ENCODE measurements around the gene TBC1D2B. TPM values are rescaled to one million over a fixed set of nuclear protein-coding genes. Genes with fewer than 3 reads are reported as not detected.

The TBC1D2B gene
- polyA plus RNA-seq, 1 donor from 2014 or later = 9.4 TPM

DNA sequence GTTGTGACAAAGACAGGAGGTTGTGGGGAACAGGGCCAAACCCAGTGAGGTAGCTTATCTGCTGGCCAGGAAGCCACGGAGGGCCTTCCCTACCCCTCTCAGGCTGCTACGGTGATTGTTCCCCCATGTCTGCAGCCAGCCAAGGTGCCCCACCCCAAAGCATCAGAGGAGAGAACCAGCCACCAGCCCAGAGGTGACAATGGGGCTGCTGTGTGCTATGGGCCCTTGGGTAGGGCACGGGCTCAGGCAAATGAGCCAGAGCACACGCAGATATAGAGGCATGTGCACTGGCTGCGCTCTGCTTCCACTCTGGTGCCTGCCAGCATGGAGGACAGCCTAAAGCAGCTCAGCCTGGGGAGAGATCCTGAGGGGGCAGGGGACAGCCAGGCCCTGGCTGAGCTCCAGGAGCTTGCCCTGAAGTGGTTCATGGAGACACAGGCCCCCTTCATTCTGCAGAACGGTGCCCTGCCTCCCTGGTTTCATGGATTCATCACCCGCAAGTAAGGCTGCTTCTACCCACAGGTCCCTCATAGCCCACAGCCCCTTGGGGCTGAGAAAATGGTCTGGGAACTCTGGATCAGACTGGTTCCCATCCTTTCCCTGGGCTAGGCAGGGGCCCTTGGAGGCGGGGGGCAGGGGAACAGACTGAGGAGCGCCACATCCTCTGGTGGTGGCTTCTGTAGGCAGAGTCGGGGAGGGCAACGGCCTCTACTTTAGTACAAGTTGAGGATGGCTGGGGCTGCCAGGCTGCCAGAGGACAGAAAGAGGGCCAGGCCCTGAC lies 14.9 kb upstream of the TBC1D2B start, which contains the start of gene SH2D7:
TSS of gene SH2D7 (plus strand) at position 301 of the 781 bp plus-strand sequence. CDS start at position 325, 24 bp downstream.
- no peak within 1 kb of the TSS for H3K27ac ChIP-seq (ENCODE audit: low read length)
- no peak within 1 kb of the TSS for H3K9ac ChIP-seq (ENCODE audit: low read length)
- H3K9me2 ChIP-seq (ENCODE audit: insufficient read depth, low read length) = no peaks in the 10 kb centered on the region
- no peak within 1 kb of the TSS for H3K4me2 ChIP-seq (ENCODE audit: low read length)
- no peaks in the 10 kb centered on the region for H3K9me3 ChIP-seq (ENCODE audit: low read length)
- H4K20me1 ChIP-seq (ENCODE audit: insufficient read depth) = no peaks in the 10 kb centered on the region
- no peaks in the 10 kb centered on the region for H3K36me3 ChIP-seq (ENCODE audit: insufficient read depth, low read length)
- H3K79me2 ChIP-seq (replicated peaks; ENCODE audit: insufficient read depth, low read length) = no peaks in the 10 kb centered on the region
- TF ChIP-seq RAD21 (conservative IDR thresholded peaks at IDR 0.05) (no peak), TAF1 (IDR thresholded peaks at IDR 0.05; ENCODE audit: low read depth) (no peak), SMC3 (conservative IDR thresholded peaks at IDR 0.05; ENCODE audit: poor library complexity) (no peak), EP300 (conservative IDR thresholded peaks at IDR 0.05; ENCODE audit: poor library complexity, severe bottlenecking) (no peak), POLR2AphosphoS5 (IDR thresholded peaks at IDR 0.05) (no peak), MXI1 (conservative IDR thresholded peaks at IDR 0.05; ENCODE audit: poor library complexity, severe bottlenecking) (no peak), EZH2 (IDR thresholded peaks at IDR 0.05; ENCODE audit: borderline replicate concordance, insufficient read depth, low read length, poor library complexity, severe bottlenecking) (no peak)
- TF ChIP-seq, protein P1, sequence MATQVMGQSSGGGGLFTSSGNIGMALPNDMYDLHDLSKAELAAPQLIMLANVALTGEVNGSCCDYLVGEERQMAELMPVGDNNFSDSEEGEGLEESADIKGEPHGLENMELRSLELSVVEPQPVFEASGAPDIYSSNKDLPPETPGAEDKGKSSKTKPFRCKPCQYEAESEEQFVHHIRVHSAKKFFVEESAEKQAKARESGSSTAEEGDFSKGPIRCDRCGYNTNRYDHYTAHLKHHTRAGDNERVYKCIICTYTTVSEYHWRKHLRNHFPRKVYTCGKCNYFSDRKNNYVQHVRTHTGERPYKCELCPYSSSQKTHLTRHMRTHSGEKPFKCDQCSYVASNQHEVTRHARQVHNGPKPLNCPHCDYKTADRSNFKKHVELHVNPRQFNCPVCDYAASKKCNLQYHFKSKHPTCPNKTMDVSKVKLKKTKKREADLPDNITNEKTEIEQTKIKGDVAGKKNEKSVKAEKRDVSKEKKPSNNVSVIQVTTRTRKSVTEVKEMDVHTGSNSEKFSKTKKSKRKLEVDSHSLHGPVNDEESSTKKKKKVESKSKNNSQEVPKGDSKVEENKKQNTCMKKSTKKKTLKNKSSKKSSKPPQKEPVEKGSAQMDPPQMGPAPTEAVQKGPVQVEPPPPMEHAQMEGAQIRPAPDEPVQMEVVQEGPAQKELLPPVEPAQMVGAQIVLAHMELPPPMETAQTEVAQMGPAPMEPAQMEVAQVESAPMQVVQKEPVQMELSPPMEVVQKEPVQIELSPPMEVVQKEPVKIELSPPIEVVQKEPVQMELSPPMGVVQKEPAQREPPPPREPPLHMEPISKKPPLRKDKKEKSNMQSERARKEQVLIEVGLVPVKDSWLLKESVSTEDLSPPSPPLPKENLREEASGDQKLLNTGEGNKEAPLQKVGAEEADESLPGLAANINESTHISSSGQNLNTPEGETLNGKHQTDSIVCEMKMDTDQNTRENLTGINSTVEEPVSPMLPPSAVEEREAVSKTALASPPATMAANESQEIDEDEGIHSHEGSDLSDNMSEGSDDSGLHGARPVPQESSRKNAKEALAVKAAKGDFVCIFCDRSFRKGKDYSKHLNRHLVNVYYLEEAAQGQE (IDR thresholded peaks at IDR 0.05; ENCODE audit: borderline replicate concordance) = no peak
- TF ChIP-seq, protein P2, sequence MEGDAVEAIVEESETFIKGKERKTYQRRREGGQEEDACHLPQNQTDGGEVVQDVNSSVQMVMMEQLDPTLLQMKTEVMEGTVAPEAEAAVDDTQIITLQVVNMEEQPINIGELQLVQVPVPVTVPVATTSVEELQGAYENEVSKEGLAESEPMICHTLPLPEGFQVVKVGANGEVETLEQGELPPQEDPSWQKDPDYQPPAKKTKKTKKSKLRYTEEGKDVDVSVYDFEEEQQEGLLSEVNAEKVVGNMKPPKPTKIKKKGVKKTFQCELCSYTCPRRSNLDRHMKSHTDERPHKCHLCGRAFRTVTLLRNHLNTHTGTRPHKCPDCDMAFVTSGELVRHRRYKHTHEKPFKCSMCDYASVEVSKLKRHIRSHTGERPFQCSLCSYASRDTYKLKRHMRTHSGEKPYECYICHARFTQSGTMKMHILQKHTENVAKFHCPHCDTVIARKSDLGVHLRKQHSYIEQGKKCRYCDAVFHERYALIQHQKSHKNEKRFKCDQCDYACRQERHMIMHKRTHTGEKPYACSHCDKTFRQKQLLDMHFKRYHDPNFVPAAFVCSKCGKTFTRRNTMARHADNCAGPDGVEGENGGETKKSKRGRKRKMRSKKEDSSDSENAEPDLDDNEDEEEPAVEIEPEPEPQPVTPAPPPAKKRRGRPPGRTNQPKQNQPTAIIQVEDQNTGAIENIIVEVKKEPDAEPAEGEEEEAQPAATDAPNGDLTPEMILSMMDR (IDR thresholded peaks at IDR 0.05; ENCODE audit: poor library complexity, severe bottlenecking) = no peak
- no peak within 1 kb of the TSS for H3K4me3 ChIP-seq (ENCODE audit: low read length)
- H3K27me3 ChIP-seq (ENCODE audit: insufficient read depth, low read depth, low read length) = no peaks in the 10 kb centered on the region
- H2AFZ ChIP-seq (ENCODE audit: low read depth, low read length) = no peak within 1 kb of the TSS
- no peaks in the 10 kb centered on the region for H3F3A ChIP-seq (ENCODE audit: insufficient read depth, low read length, poor library complexity, severe bottlenecking)

DNA sequence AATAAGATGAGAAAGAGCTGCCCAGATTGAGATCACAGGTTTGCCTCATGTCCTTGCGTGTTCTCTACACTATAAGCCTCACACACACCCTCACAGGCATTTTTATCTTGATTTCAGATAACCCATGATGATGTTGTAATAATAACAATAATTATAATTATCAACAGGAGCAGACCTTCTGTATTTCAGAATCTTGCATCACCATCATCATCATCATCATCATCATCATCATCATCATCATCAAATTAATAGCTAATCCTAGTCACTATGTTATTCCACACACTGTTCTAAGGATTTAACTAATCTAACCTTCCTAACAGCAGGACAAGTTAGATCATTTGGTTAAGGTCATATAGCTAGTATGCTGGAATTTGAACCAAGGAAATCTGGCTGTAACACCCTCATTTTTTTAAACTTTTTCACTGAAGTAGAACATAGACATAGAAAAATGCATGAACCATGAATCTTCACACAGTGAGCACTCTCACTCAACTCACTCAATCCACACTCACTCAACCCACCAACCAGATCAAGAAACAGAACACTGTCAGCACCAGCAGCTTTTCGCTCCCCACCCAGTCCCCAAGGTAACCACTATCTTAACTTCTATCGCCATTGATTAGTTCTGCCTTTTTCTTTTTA lies 13.0 kb upstream of the TBC1D2B start:
- Histone ChIP-seq H3K27me3 (ENCODE audit: insufficient read depth, low read depth, low read length) (no peaks in the 10 kb centered on the region), H3K4me3 (ENCODE audit: low read length) (no peak overlapping the region), H3K27ac (ENCODE audit: low read length) (no peak overlapping the region), H3K9me2 (ENCODE audit: insufficient read depth, low read length) (no peaks in the 10 kb centered on the region), H3K9ac (ENCODE audit: low read length) (no peak overlapping the region), H3K9me3 (ENCODE audit: low read length) (no peaks in the 10 kb centered on the region), H3K4me2 (ENCODE audit: low read length) (no peak overlapping the region), H3K36me3 (ENCODE audit: insufficient read depth, low read length) (no peaks in the 10 kb centered on the region), H3K79me2 (replicated peaks; ENCODE audit: insufficient read depth, low read length) (no peaks in the 10 kb centered on the region), H3F3A (ENCODE audit: insufficient read depth, low read length, poor library complexity, severe bottlenecking) (no peaks in the 10 kb centered on the region), H2AFZ (ENCODE audit: low read depth, low read length) (no peak overlapping the region), H4K20me1 (ENCODE audit: insufficient read depth) (no peaks in the 10 kb centered on the region)
- no peak for TF ChIP-seq RAD21 (conservative IDR thresholded peaks at IDR 0.05)
- no peak for TF ChIP-seq EZH2 (IDR thresholded peaks at IDR 0.05; ENCODE audit: borderline replicate concordance, insufficient read depth, low read length, poor library complexity, severe bottlenecking)
- TF ChIP-seq TAF1 (IDR thresholded peaks at IDR 0.05; ENCODE audit: low read depth) = no peak

Data from neural cell (in vitro differentiated cells).